ENCODE measurements around the gene DUXB.
A peak's percentile ranks its signal among the peaks of the same experiment; 100 is the strongest.

Gene DUXB

DNA sequence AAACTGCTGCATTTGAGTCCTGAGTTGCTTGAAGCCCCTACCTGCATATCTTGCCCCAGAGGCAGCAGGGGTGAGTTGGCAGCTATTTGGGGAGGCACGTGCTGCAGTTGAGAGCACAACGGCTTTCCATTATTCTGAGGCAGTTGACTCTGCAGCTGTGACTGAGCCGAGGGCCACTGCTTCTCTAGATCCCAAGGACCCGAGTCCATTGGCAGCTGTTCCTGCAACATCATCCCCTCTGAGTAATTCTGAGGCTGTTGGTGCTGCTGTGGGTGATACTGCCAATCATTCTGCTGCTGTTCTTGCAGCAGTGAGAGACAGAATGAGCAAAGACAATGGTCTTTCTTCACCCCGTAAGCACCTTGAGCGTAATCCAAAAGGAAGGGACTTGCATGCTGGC is 40.9 kb downstream of the DUXB start:
- DNase-seq = no peak

DNA sequence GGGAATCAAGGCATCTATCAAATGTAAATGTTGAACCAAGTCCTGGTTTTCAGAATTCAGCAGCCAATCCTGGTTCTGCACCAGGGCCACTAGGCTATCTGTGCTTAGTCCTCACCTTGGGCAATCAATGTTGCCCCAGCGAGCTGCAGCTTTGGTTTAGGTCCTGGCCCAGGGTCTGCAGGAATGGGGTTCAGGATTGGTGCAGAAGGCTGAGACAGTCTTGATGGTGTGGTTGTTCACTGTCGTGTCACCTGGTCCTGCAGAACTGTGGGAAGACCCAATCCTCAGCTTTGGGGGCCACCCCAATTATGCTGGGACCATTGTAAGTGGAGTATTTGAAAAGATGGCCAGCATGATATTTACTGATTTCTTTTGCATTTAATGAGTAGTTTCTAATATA is 43.1 kb downstream of the DUXB start:
- no peak for DNase-seq

DNA sequence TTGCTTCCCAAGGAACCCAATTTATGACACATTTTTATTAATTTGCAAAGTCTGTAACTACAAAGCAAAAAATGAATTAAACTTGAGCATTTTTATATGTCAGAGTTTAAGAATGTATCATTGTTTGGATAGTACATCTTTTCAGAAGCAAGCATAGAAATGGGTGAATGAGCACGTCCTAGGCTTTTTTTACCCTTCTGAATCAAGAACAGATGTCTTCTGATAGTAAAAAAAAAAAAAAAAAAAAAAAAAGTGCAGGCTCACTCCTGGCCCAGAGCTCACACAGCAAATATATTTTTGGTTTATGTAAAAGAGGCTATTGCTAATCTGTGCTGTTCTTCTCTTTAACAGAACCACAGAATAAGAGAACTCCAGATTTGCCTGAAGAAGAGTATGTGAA is 47.3 kb downstream of the DUXB start:
- no peak for DNase-seq

DNA sequence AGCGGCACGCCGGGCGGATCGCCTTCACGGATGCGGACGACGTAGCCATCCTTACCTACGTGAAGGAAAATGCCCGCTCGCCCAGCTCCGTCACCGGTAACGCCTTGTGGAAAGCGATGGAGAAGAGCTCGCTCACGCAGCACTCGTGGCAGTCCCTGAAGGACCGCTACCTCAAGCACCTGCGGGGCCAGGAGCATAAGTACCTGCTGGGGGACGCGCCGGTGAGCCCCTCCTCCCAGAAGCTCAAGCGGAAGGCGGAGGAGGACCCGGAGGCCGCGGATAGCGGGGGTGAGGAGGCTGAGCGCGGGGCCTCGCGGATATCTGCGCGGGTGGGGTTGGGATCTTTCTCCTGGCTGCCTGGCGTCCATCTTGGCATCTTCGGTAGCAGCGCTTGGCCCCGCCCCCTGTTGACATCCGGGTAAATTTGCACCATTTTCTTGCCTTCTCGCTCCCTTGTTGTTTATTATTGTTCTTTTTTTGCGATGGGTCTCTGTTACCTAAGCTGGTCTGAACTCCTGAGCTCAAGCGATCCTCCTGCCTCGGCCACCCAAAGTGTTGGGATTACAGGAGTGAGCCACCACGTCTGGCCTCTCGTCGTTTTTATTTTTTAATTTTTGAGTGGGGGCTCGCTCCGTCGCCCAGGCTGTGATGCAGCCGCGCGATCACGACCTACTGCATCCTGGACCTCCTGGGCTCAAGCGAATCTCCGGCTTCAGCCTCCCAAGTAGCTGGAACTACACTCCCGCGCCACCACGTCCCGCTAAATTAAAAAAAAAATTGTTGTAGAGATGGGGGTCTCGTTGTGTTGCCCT is 52.8 kb downstream of the DUXB start:
- DNase-seq = no peak

DNA sequence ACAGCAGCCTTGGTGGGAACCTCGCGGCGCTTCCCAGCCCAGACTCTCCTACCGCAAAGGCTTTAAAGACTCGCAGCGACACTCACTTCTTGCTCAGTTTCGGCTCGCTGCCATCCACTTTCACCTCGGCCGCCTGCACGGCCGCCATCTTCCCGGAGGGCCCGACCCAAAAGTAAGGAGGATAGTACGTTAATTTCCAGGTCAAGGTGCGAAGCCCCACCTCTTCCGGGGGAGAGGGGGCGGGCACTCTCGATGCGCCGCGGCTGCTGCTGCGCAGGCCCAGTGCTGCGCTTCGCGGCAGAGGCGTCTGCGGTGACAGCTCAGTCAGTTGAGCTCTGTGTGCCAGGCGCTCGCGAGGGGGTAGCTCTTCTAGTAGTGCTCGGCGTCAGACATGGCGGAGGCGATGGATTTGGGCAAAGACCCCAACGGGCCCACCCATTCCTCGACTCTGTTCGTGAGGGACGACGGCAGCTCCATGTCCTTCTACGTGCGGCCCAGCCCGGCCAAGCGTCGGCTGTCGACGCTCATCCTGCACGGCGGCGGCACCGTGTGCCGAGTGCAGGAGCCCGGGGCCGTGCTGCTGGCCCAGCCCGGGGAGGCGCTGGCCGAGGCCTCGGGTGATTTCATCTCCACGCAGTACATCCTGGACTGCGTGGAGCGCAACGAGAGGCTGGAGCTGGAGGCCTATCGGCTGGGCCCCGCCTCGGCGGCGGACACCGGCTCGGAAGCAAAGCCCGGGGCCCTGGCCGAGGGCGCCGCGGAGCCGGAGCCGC is 53.6 kb downstream of the DUXB start, which contains the start of the genes KARS1 and TERF2IP:
Gene KARS1, minus strand, starts transcription at position 174 of the 773 bp plus-strand sequence. Its CDS starts 26 bp downstream, at position 148.
Gene TERF2IP, plus strand, starts transcription at position 282 of the 773 bp plus-strand sequence. Its CDS starts 110 bp downstream, at position 392.
- peak; percentile 70 for DNase-seq

DNA sequence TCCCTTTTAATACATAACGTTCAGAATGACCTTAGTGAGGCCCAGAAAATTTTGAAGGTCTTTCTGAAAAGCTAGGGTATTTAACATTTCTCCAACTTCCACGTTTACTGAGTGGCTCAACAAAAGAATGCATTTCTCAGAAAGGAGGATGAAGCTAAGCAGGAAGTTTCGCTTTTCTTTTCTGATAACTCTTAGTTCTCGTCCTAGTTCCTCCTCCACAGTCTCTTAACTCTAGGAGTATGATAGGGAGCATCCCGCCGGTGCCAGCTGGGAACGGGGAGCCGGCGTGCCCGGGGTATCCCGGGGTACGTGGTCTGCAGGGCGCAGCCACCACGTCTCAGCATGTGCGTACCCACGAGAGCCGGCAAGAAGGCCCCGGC is 54.2 kb downstream of the DUXB start:
- DNase-seq = no peak

DNA sequence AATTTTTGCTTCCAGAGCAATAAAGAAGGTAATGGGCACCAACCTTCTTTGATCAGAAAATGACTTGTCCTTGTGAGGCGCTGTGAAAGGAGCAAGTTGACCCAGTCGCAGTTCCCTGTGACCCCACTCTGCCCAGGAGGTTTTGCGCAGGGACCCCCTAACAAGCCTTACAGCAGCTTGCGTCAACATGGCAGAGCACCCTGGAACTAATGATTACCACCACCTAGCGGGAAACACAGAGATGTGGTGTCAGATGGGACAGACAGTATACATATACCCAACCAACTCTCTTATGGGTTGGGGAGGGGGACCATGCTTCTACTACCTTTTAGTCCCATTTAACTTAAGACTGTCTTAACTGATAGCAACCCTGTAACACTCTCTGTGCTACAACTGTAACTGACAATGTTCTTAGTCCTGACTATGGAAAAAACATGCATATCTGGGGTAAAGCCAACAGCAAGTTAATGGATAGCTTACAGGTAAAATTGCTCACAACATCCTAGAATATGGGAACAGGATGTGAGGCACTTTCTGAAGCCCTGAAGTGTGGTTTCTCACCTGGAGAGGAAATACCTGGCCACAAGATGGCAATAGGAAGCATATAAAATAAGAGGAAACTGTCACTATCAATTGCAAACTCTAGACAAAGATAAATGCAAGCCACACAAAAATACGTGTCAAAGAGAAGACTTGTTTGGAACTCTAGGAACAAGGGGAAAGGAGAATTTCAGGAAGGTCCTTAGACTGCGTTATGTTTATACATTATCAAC is 56.8 kb downstream of the DUXB start:
- DNase-seq = no peak

Measured in cortex of kidney (tissue), 1 donor.